ENCODE measurements around the gene MARCHF2.

The MARCHF2 gene

GRCh38 chr19:8476524-8476923 is 63.4 kb downstream of the MARCHF2 start:
- Histone ChIP-seq H3K4me1 (ENCODE audit: control insufficient read depth, insufficient read depth, low read length) (no peaks in the 10 kb centered on the region), H3K9me3 (ENCODE audit: control insufficient read depth, low read length) (no peaks in the 10 kb centered on the region), H3K4me3 (ENCODE audit: insufficient read depth, low read depth, low read length) (no peak overlapping the region), H3K27ac (ENCODE audit: insufficient read depth, low read depth, low read length, poor library complexity, severe bottlenecking) (no peak overlapping the region), H3K27me3 (ENCODE audit: control insufficient read depth, insufficient read depth, low read length, poor library complexity, severe bottlenecking) (no peaks in the 10 kb centered on the region), H3K36me3 (ENCODE audit: control insufficient read depth, insufficient read depth, low read length) (peaks cover 29% of the 10 kb centered on the region)
- WGBS, 2 experiments: 92 to 97% methylated on average over 8 of the region's 8 CpGs

GRCh38 chr19:8477889-8478288 is 64.8 kb downstream of the MARCHF2 start:
- H3K36me3 ChIP-seq (ENCODE audit: control insufficient read depth, insufficient read depth, low read length): peaks cover 21% of the 10 kb centered on the region
- H3K4me3 ChIP-seq (ENCODE audit: insufficient read depth, low read depth, low read length): no peak overlapping the region
- no peaks in the 10 kb centered on the region for H3K9me3 ChIP-seq (ENCODE audit: control insufficient read depth, low read length)
- H3K27me3 ChIP-seq (ENCODE audit: control insufficient read depth, insufficient read depth, low read length, poor library complexity, severe bottlenecking): no peaks in the 10 kb centered on the region
- WGBS, 2 experiments: 88% methylated on average over 4 of the region's 4 CpGs
- H3K27ac ChIP-seq (ENCODE audit: insufficient read depth, low read depth, low read length, poor library complexity, severe bottlenecking): peak overlapping the region; percentile 5
- H3K4me1 ChIP-seq (ENCODE audit: control insufficient read depth, insufficient read depth, low read length): no peaks in the 10 kb centered on the region

- Histone ChIP-seq H3K36me3 (ENCODE audit: control insufficient read depth, insufficient read depth, low read length) (peaks cover 23% of the 10 kb centered on the region), H3K27me3 (ENCODE audit: control insufficient read depth, insufficient read depth, low read length, poor library complexity, severe bottlenecking) (no peaks in the 10 kb centered on the region), H3K27ac (ENCODE audit: insufficient read depth, low read depth, low read length, poor library complexity, severe bottlenecking) (no peak overlapping the region), H3K4me3 (ENCODE audit: insufficient read depth, low read depth, low read length) (no peak overlapping the region), H3K9me3 (ENCODE audit: control insufficient read depth, low read length) (no peaks in the 10 kb centered on the region), H3K4me1 (ENCODE audit: control insufficient read depth, insufficient read depth, low read length) (no peaks in the 10 kb centered on the region)
- 91 to 95% methylated on average over 3 of the region's 3 CpGs for WGBS, 2 experiments
Observed at GRCh38 chr19:8478598-8478997, 65.5 kb downstream of the MARCHF2 start.

GRCh38 chr19:8481201-8481600 is 68.1 kb downstream of the MARCHF2 start:
- Histone ChIP-seq H3K4me3 (ENCODE audit: insufficient read depth, low read depth, low read length) (no peak overlapping the region), H3K4me1 (ENCODE audit: control insufficient read depth, insufficient read depth, low read length) (no peaks in the 10 kb centered on the region), H3K36me3 (ENCODE audit: control insufficient read depth, insufficient read depth, low read length) (peaks cover 39% of the 10 kb centered on the region), H3K9me3 (ENCODE audit: control insufficient read depth, low read length) (no peaks in the 10 kb centered on the region), H3K27me3 (ENCODE audit: control insufficient read depth, insufficient read depth, low read length, poor library complexity, severe bottlenecking) (no peaks in the 10 kb centered on the region), H3K27ac (ENCODE audit: insufficient read depth, low read depth, low read length, poor library complexity, severe bottlenecking) (peak overlapping the region; percentile 26)
- WGBS, 2 experiments: 94 to 96% methylated on average over 11 of the region's 11 CpGs

GRCh38 chr19:8481616-8482015 is 68.5 kb downstream of the MARCHF2 start:
- H3K27me3 ChIP-seq (ENCODE audit: control insufficient read depth, insufficient read depth, low read length, poor library complexity, severe bottlenecking): no peaks in the 10 kb centered on the region
- no peak overlapping the region for H3K4me3 ChIP-seq (ENCODE audit: insufficient read depth, low read depth, low read length)
- WGBS, 2 experiments: 94 to 98% methylated on average over 6 of the region's 6 CpGs
- peaks cover 39% of the 10 kb centered on the region for H3K36me3 ChIP-seq (ENCODE audit: control insufficient read depth, insufficient read depth, low read length)
- H3K27ac ChIP-seq (ENCODE audit: insufficient read depth, low read depth, low read length, poor library complexity, severe bottlenecking): no peak overlapping the region
- H3K4me1 ChIP-seq (ENCODE audit: control insufficient read depth, insufficient read depth, low read length): peaks cover 1% of the 10 kb centered on the region
- no peaks in the 10 kb centered on the region for H3K9me3 ChIP-seq (ENCODE audit: control insufficient read depth, low read length)

GRCh38 chr19:8482696-8483095 is 69.6 kb downstream of the MARCHF2 start:
- 96 to 97% methylated on average over 10 to 11 of the region's 11 CpGs for WGBS, 2 experiments
- peaks cover 12% of the 10 kb centered on the region for H3K4me1 ChIP-seq (ENCODE audit: control insufficient read depth, insufficient read depth, low read length)
- no peaks in the 10 kb centered on the region for H3K27me3 ChIP-seq (ENCODE audit: control insufficient read depth, insufficient read depth, low read length, poor library complexity, severe bottlenecking)
- H3K4me3 ChIP-seq (ENCODE audit: insufficient read depth, low read depth, low read length): no peak overlapping the region
- no peaks in the 10 kb centered on the region for H3K9me3 ChIP-seq (ENCODE audit: control insufficient read depth, low read length)
- H3K36me3 ChIP-seq (ENCODE audit: control insufficient read depth, insufficient read depth, low read length): peaks cover 50% of the 10 kb centered on the region
- no peak overlapping the region for H3K27ac ChIP-seq (ENCODE audit: insufficient read depth, low read depth, low read length, poor library complexity, severe bottlenecking)

GRCh38 chr19:8483165-8483564 is 70.1 kb downstream of the MARCHF2 start:
- Histone ChIP-seq H3K36me3 (ENCODE audit: control insufficient read depth, insufficient read depth, low read length) (peaks cover 52% of the 10 kb centered on the region), H3K27me3 (ENCODE audit: control insufficient read depth, insufficient read depth, low read length, poor library complexity, severe bottlenecking) (no peaks in the 10 kb centered on the region)
- WGBS, 2 experiments: 94 to 95% methylated on average over 5 to 7 of the region's 8 CpGs

GRCh38 chr19:8484331-8484894 is 71.3 kb downstream of the MARCHF2 start:
- no peaks in the 10 kb centered on the region for H3K9me3 ChIP-seq (ENCODE audit: control insufficient read depth, low read length)
- WGBS, 2 experiments: 95 to 96% methylated on average over 18 of the region's 18 CpGs
- H3K4me1 ChIP-seq (ENCODE audit: control insufficient read depth, insufficient read depth, low read length): peaks cover 21% of the 10 kb centered on the region
- H3K36me3 ChIP-seq (ENCODE audit: control insufficient read depth, insufficient read depth, low read length): peaks cover 55% of the 10 kb centered on the region
- no peak overlapping the region for H3K4me3 ChIP-seq (ENCODE audit: insufficient read depth, low read depth, low read length)
- H3K27ac ChIP-seq (ENCODE audit: insufficient read depth, low read depth, low read length, poor library complexity, severe bottlenecking): no peak overlapping the region
- H3K27me3 ChIP-seq (ENCODE audit: control insufficient read depth, insufficient read depth, low read length, poor library complexity, severe bottlenecking): no peaks in the 10 kb centered on the region

More at GRCh38 chr19:8483165-8483564, 70.1 kb downstream of the MARCHF2 start:
- no peak overlapping the region for H3K27ac ChIP-seq (ENCODE audit: insufficient read depth, low read depth, low read length, poor library complexity, severe bottlenecking)
- H3K4me1 ChIP-seq (ENCODE audit: control insufficient read depth, insufficient read depth, low read length): peaks cover 17% of the 10 kb centered on the region
- no peak overlapping the region for H3K4me3 ChIP-seq (ENCODE audit: insufficient read depth, low read depth, low read length)
- H3K9me3 ChIP-seq (ENCODE audit: control insufficient read depth, low read length): no peaks in the 10 kb centered on the region

GRCh38 chr19:8485561-8486371 is 72.7 kb downstream of the MARCHF2 start:
- WGBS, 2 experiments: 97% methylated on average over 62 of the region's 62 CpGs
- peaks cover 26% of the 10 kb centered on the region for H3K4me1 ChIP-seq (ENCODE audit: control insufficient read depth, insufficient read depth, low read length)
- peaks cover 58% of the 10 kb centered on the region for H3K36me3 ChIP-seq (ENCODE audit: control insufficient read depth, insufficient read depth, low read length)
- no peak overlapping the region for H3K4me3 ChIP-seq (ENCODE audit: insufficient read depth, low read depth, low read length)
- H3K27ac ChIP-seq (ENCODE audit: insufficient read depth, low read depth, low read length, poor library complexity, severe bottlenecking): no peak overlapping the region
- H3K9me3 ChIP-seq (ENCODE audit: control insufficient read depth, low read length): no peaks in the 10 kb centered on the region
- H3K27me3 ChIP-seq (ENCODE audit: control insufficient read depth, insufficient read depth, low read length, poor library complexity, severe bottlenecking): no peaks in the 10 kb centered on the region

GRCh38 chr19:8486661-8487136 is 73.6 kb downstream of the MARCHF2 start:
- H3K27ac ChIP-seq (ENCODE audit: insufficient read depth, low read depth, low read length, poor library complexity, severe bottlenecking): no peak overlapping the region
- no peaks in the 10 kb centered on the region for H3K27me3 ChIP-seq (ENCODE audit: control insufficient read depth, insufficient read depth, low read length, poor library complexity, severe bottlenecking)
- H3K36me3 ChIP-seq (ENCODE audit: control insufficient read depth, insufficient read depth, low read length): peaks cover 58% of the 10 kb centered on the region
- H3K9me3 ChIP-seq (ENCODE audit: control insufficient read depth, low read length): no peaks in the 10 kb centered on the region
- WGBS, 2 experiments: 97 to 98% methylated on average over 16 of the region's 16 CpGs
- H3K4me3 ChIP-seq (ENCODE audit: insufficient read depth, low read depth, low read length): no peak overlapping the region
- H3K4me1 ChIP-seq (ENCODE audit: control insufficient read depth, insufficient read depth, low read length): peaks cover 26% of the 10 kb centered on the region

Measured in ectodermal cell (in vitro differentiated cells).